Nephron progenitor cell (in vitro differentiated cells): ENCODE results near the gene DEFB123.

Experiments used
- DNase-seq: peaks from one replicate; pipeline ENCODE4 v3.0.0; 2021
- H3K27ac Mint-ChIP-seq: 2 replicates; pipeline ENCODE4 v1.8.0; 2021; ENCODE audit warnings: mild to moderate bottlenecking, moderate library complexity, mixed read lengths
- H3K27me3 Mint-ChIP-seq: 2 replicates; pipeline ENCODE4 v1.8.0; 2021; ENCODE audit warnings: mild to moderate bottlenecking, low read depth, mixed read lengths; ENCODE audit not compliant: poor library complexity
- H3K36me3 Mint-ChIP-seq: 2 replicates; pipeline ENCODE4 v1.8.0; 2021; ENCODE audit warnings: low read depth, mixed read lengths
- H3K4me1 Mint-ChIP-seq: 2 replicates; pipeline ENCODE4 v1.8.0; 2021; ENCODE audit warnings: mixed read lengths
- H3K4me3 Mint-ChIP-seq: 2 replicates; pipeline ENCODE4 v1.8.0; 2021; ENCODE audit warnings: mild to moderate bottlenecking, moderate library complexity, mixed read lengths
- H3K9me3 Mint-ChIP-seq: 2 replicates; pipeline ENCODE4 v1.8.0; 2021; ENCODE audit warnings: mild to moderate bottlenecking, moderate library complexity, mixed read lengths
- TF ChIP-seq, protein P1 (sequence below): fragments of 200-600 bp; sonication (generic); IDR thresholded peaks from 2 replicates; pipeline ENCODE4 v1.5.0; 2021; ENCODE audit warnings: antibody characterized with exemption

The DEFB123 gene

DNA sequence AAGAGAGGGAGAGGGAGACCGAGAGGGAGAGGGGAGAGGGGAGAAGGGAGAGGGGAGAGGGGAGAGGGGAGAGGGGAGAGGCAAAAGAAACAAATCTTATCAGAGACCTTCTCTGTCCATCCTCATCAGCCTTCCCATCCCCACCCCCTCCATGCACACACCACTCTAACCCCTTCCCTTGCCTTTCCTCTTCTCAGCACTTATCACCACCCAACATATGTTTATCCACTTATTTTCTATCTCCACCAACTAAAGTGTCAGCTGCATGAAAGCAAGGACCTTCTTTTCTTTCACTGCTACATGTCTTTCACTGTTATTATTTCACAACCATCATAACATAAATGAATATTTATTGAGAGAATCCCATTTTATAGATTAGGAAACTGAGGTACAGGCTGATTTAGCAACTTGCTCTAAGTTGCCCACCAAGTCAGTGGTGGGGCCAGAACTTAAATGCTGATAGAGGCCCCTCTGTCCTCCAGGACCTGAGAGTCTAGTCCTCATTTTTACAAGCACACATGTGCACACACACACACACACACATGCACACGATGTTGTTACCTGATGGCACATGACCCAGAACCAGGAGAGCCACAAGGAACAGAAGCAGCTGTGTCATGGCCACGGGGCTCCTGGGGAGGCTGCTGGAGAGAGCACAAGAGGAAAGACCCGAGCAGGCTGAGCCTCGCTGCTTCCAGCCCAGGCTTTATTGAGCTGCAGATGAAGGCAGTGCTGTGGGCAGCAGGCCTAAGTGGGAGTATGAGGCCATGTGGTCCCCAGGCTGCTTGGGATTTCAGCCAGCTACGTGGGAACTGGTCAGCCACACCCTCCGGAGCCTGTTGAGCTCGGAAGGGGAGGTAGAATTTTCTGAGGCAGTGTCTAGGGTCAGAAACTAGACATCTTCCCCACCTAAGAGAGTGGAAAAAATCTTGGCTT lies 32.2 kb downstream of the DEFB123 start:
- H3K9me3 Mint-ChIP-seq = peaks cover 50% of the 10 kb centered on the region
- DNase-seq = no peak
- H3K4me3 Mint-ChIP-seq = no peak overlapping the region
- H3K27me3 Mint-ChIP-seq = peaks cover under 1% of the 10 kb centered on the region
- TF ChIP-seq, protein P1, sequence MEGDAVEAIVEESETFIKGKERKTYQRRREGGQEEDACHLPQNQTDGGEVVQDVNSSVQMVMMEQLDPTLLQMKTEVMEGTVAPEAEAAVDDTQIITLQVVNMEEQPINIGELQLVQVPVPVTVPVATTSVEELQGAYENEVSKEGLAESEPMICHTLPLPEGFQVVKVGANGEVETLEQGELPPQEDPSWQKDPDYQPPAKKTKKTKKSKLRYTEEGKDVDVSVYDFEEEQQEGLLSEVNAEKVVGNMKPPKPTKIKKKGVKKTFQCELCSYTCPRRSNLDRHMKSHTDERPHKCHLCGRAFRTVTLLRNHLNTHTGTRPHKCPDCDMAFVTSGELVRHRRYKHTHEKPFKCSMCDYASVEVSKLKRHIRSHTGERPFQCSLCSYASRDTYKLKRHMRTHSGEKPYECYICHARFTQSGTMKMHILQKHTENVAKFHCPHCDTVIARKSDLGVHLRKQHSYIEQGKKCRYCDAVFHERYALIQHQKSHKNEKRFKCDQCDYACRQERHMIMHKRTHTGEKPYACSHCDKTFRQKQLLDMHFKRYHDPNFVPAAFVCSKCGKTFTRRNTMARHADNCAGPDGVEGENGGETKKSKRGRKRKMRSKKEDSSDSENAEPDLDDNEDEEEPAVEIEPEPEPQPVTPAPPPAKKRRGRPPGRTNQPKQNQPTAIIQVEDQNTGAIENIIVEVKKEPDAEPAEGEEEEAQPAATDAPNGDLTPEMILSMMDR = no peak
- H3K36me3 Mint-ChIP-seq = peaks cover 5% of the 10 kb centered on the region
- no peak overlapping the region for H3K27ac Mint-ChIP-seq
- H3K4me1 Mint-ChIP-seq = no peaks in the 10 kb centered on the region

DNA sequence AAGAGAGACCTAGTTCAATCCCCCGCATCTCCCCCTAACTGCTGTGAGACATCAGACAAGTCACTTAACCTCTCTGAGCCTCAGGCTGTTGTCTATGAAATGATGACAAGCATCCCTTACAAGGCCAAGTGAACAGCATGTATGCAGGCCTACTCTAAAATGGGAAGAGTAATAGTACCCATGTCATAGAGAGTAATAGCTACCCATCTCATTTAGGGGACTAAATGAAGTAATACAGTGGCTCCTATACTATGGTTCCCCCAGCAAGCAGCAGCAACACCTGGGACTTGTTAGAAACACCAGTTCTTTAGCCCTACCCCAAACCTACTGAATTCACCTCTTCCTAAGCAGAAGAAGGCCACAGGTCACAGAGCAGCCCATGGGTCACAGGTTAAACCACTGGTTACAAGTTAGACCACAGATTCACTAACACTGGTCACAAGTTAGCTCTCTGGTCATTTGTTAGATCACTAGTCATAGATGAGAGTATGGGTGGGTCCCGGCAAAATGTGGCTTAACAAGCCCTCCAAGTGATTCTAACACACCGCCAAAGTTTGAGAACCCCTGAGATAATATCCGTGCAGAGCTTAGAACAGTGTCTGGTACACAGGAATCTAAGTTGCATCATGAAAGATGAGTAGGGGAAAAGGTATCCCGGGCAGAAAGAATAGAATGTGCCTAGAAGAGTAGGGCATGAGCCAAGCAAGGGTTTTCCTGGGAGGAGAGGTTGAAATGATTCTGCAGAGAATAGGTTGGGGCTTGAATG lies 33.1 kb downstream of the DEFB123 start:
- Mint-ChIP-seq H3K4me1 (no peaks in the 10 kb centered on the region), H3K27ac (no peak overlapping the region), H3K4me3 (no peak overlapping the region), H3K36me3 (peaks cover 5% of the 10 kb centered on the region), H3K27me3 (peaks cover 3% of the 10 kb centered on the region), H3K9me3 (peaks cover 50% of the 10 kb centered on the region)
- TF ChIP-seq, protein P1 = no peak
- DNase-seq = no peak

DNA sequence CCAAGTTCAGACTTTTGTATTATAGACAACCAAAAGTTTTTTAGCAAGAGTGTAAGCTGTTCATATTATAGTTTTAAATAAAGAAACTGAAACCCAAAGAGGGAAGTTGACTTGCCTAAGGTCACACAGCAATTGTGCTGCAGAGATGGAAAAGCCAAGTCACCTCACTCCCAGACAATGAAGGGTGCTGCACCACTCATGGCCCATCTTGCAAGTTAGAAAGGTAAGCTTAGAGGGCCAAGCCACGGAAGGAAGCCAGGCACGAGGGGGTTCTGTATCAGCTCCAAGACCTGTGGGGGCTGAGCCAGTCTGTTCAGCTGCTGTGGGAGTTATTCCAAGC lies 33.6 kb downstream of the DEFB123 start:
- Mint-ChIP-seq H3K27ac (no peak overlapping the region), H3K27me3 (peaks cover 3% of the 10 kb centered on the region), H3K36me3 (peaks cover 5% of the 10 kb centered on the region), H3K4me3 (no peak overlapping the region), H3K4me1 (no peaks in the 10 kb centered on the region), H3K9me3 (peaks cover 50% of the 10 kb centered on the region)
- no peak for DNase-seq
- TF ChIP-seq, protein P1 = no peak

DNA sequence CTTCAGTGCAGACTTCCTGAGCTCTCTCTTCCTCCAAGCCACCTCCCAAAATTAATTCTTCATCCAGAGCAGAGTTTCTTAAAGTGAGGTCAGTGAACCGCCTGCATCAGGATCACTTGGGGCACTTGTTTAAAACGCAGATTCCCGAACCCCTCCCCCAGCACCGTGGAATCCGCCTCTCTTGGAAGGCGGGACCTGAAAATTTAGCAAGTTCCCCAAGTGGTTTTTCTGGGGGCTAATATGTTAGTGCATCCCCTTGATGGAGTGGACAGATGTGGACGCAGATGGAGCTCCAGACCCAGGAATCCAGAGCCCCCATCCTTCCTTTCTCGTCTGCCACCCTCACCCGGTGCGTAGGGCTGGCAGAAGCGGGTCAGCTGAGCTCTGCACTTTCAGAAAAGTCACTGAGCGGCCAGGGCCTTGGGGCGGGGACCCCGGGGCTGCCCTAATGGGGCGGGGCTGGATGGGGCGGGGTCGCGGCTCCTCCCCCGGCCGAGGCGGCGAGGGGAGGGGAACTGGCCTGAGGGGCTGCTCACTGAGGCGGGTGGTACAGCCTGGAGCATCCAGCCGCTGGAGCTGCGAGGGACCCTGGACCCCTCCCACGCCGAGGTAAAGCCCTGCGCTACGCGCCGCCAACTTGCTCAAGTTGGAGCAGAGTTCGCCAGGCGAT lies 34.5 kb downstream of the DEFB123 start, which contains the start of the genes DEFB124 and REM1:
DEFB124 (minus strand) TSS at position 370 of the 670 bp plus-strand sequence. CDS start 2,114 bp downstream, outside the sequence.
REM1 (plus strand) TSS at position 531 of the 670 bp plus-strand sequence. CDS start 1,158 bp downstream, outside the sequence.
- H3K4me1 Mint-ChIP-seq = no peaks in the 10 kb centered on the region
- peaks cover 55% of the 10 kb centered on the region for H3K9me3 Mint-ChIP-seq
- H3K4me3 Mint-ChIP-seq = no peak within 1 kb of the TSS
- H3K36me3 Mint-ChIP-seq = peaks cover 5% of the 10 kb centered on the region
- DNase-seq = no peak
- peaks cover 3% of the 10 kb centered on the region for H3K27me3 Mint-ChIP-seq
- no peak within 1 kb of the TSS for H3K27ac Mint-ChIP-seq
- TF ChIP-seq, protein P1 = no peak

DNA sequence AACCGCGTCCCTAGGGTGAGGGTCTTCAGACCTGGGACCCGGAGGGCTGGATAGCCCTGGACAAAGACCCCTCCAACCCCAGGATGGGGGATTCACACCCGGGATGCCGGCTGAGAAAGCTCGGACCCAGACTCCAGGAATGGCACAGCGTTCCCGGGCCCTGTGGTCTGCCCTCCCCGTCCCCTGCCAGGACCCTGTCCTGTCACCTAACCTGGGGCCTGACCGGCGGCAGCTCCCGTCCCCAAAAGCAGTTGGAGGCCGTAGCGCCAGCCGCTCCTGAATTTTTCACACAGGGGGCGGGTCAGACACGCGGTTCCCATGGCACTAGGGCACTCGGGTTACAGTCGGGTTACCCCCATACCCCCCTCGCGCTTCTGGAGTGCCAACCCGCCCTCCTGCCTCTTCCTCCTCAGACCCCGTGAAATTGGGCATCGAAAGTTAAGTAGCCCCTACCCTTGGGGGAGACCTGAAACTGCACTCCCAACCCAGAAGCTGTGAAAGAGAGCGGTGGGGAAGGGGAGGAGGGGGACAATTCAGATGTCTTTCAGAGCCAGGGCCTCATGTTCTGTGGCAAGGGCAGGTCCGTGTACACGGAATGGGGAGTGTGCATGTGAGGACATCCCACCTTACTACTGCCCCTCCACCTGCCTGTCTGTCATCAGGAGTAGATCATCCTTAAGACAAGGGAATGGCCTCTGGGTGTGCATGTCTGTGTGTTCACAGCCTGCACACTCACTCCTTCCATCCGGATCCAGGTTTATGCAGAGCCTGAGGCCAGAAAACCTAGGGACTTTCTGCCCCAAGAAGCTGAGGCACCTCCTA lies 35.3 kb downstream of the DEFB123 start:
- Mint-ChIP-seq H3K9me3 (peaks cover 62% of the 10 kb centered on the region), H3K27me3 (peaks cover 6% of the 10 kb centered on the region), H3K4me1 (no peaks in the 10 kb centered on the region), H3K36me3 (peaks cover 5% of the 10 kb centered on the region), H3K27ac (no peak overlapping the region), H3K4me3 (no peak overlapping the region)
- DNase-seq = no peak
- TF ChIP-seq, protein P1 = no peak
